ENCODE data around the gene AFAP1. TPM values are rescaled to one million over a fixed set of nuclear protein-coding genes. Genes with fewer than 3 reads are reported as not detected.

Gene AFAP1
- total and polyA plus RNA-seq, 2 donors (not counting 3 experiments of a cell fraction or from before 2014, with no cell fraction given), result 32.3 to 103 TPM

DNA sequence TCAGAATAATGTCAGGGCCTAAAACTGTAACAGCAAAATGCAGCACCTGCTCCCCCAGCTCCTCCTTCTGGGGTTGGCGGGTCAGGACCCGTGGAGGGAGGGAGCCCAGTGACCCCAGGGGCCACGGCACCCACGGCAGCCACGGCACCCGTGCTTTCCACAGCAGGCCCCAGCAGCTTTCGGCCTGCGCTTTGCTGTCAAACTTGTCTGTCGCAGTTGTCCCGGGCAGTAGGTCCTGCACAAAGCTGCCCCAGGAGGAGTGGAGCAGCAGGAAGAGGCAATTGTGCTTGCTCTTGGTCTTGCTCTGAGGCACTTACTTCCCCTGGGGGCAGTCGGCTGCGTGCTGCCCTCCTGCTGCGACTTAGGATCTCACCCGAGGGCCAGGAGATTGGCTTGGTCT is 183.6 kb downstream of the AFAP1 start:
- intact Hi-C loops (cut with micrococcal nuclease) (no loop called here), dilution Hi-C loops (cut with MboI; ENCODE audit: extremely low pct_ligation_motif_present, low sequenced_read_pairs) (no loop called here)
- Histone ChIP-seq H3K4me3 (replicated peaks in 1 of 3; ENCODE audit: insufficient read depth in 1 of 3, low read depth in 1 of 3, low read length in 3 of 3) (no peak overlapping the region), H3K4me1 (ENCODE audit: control insufficient read depth, extremely low read depth, insufficient read depth, low read length) (peaks cover 9% of the 10 kb centered on the region), H4K20me1 (replicated peaks; ENCODE audit: control insufficient read depth, extremely low read depth, insufficient read depth, low read length) (no peaks in the 10 kb centered on the region), H3K9me1 (replicated peaks; ENCODE audit: control insufficient read depth, extremely low read depth, insufficient read depth, low read length) (no peaks in the 10 kb centered on the region), H3K27ac (ENCODE audit: insufficient read depth, low read depth, low read length) (no peak overlapping the region), H3K79me2 (ENCODE audit: control insufficient read depth, insufficient read depth, low read length) (no peaks in the 10 kb centered on the region), H2AFZ (ENCODE audit: low read depth, low read length) (no peak overlapping the region), H3K9me3 (replicated peaks; ENCODE audit: control insufficient read depth, insufficient read depth, low read length) (no peaks in the 10 kb centered on the region), H3K4me2 (ENCODE audit: insufficient read depth, low read length) (no peak overlapping the region), H3K9ac (replicated peaks; ENCODE audit: extremely low read depth, insufficient read depth, low read length) (no peak overlapping the region), H3K27me3 (ENCODE audit: control insufficient read depth in 2 of 2, insufficient read depth in 2 of 2, low read length in 2 of 2) (no peaks in the 10 kb centered on the region), H3K36me3 (ENCODE audit: control insufficient read depth in 2 of 2, extremely low read depth in 1 of 2, insufficient read depth in 2 of 2, low read length in 2 of 2) (peaks cover 8 to 18% of the 10 kb centered on the region in 2 experiments)
- CTCF ChIA-PET, result no interaction called here
- no peak for DNase-seq (ENCODE audit: low read depth, low spot score)
- no TSS peak for BruUV-seq (replicated peaks)
- no peak for TF ChIP-seq POLR2A (IDR thresholded peaks at IDR 0.05; ENCODE audit: low read depth, low read length)
- no peak for TF ChIP-seq GATA2 (IDR thresholded peaks at IDR 0.05; ENCODE audit: insufficient read depth, insufficient read length, low read depth, low read length)
- no peak for TF ChIP-seq EZH2 (IDR thresholded peaks at IDR 0.05; ENCODE audit: borderline replicate concordance, low read depth, low read length, severe bottlenecking)
- no peak for TF ChIP-seq CTCF (IDR thresholded peaks at IDR 0.05; ENCODE audit: extremely low read depth in 1 of 2, insufficient read depth in 1 of 2, low read depth in 1 of 2, low read length in 2 of 2)
- no peak for TF ChIP-seq MYC (IDR thresholded peaks at IDR 0.05; ENCODE audit: low read depth, low read length)
- TF ChIP-seq, protein P1, sequence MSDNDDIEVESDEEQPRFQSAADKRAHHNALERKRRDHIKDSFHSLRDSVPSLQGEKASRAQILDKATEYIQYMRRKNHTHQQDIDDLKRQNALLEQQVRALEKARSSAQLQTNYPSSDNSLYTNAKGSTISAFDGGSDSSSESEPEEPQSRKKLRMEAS (IDR thresholded peaks at IDR 0.05; ENCODE audit: insufficient read depth, insufficient read length), result no peak
- no peak for TF ChIP-seq FOS (IDR thresholded peaks at IDR 0.05; ENCODE audit: borderline replicate concordance, insufficient read depth, low read length)
- no peak for TF ChIP-seq POLR2AphosphoS5 (IDR thresholded peaks at IDR 0.05; ENCODE audit: insufficient read depth, low read depth, low read length)
- TF ChIP-seq JUN (IDR thresholded peaks at IDR 0.05; ENCODE audit: borderline replicate concordance, insufficient read depth, insufficient read length, low read depth), result no peak
- POLR2A ChIA-PET, result no interaction called here
- no peak for FAIRE-seq
